Breast epithelium (tissue), 4 donors: ENCODE data around the gene ADGRG1. TPM values are rescaled to one million over a fixed set of nuclear protein-coding genes. Genes with fewer than 3 reads are reported as not detected.

Experiments used
- DNase-seq, 2 donors: peaks; one replicate each; pipeline ENCODE4 v3.0.0-alpha.2; 2019; ENCODE audit warnings: low spot score in 2 of 2
- H3K27ac ChIP-seq, 2 donors: fragments of 200-600 bp; sonication (generic) in 1 of 2; one replicate each; pipeline ENCODE4 v1.5.1; 2016 to 2019; ENCODE audit warnings: mild to moderate bottlenecking in 1 of 2
- H3K27me3 ChIP-seq, 2 donors: fragments of 200-600 bp; sonication (generic) in 1 of 2; one replicate each; pipeline versions ENCODE4 v1.5.1 to v1.6.0; 2017 to 2019; ENCODE audit warnings: control low read depth in 1 of 2, mild to moderate bottlenecking in 1 of 2
- H3K36me3 ChIP-seq: fragments of 200-600 bp; one replicate; pipeline ENCODE4 v1.5.1; 2019
- H3K4me1 ChIP-seq, 2 donors: fragments of 200-600 bp; sonication (generic); one replicate each; pipeline ENCODE4 v1.5.1; 2016 to 2019; ENCODE audit warnings: control low read depth in 1 of 2
- H3K4me3 ChIP-seq, 3 donors: fragments of 200-600 bp; sonication (generic); 1 replicate in 2 of 3; 2 replicates in 1 of 3; pipeline ENCODE4 v1.5.1; 2016 to 2019; ENCODE audit warnings: mild to moderate bottlenecking in 3 of 3, moderate library complexity in 2 of 3
- H3K9me3 ChIP-seq, 2 donors: fragments of 200-600 bp; sonication (generic) in 1 of 2; one replicate each; pipeline ENCODE4 v1.5.1; 2016 to 2019; ENCODE audit warnings: control low read depth in 1 of 2
- POLR2A ChIP-seq: fragments of 450-650 bp; IDR thresholded peaks from one replicate; pipeline ENCODE4 v1.6.1; 2016; ENCODE audit warnings: antibody characterized with exemption, mild to moderate bottlenecking, moderate library complexity
- POLR2AphosphoS5 ChIP-seq, 3 donors: sonication (generic); formaldehyde crosslinking; IDR thresholded peaks; one replicate each; pipeline ENCODE4 v1.6.1; 2017; ENCODE audit warnings: antibody characterized with exemption in 3 of 3
- intact Hi-C: fragments of 100-400 bp; cut with DNase I; formaldehyde crosslinking; loops from one replicate; pipeline ENCODE4 v1.15.1; 2023; ENCODE audit warnings: low total_unique reads
- total RNA-seq, 3 donors: library from RNA; depleted of rRNA; stranded (reverse); fragments of >200 nt; gene quantifications; one replicate each; pipeline ENCODE4 v1.1.0, GENCODE V29; 2016
- TF ChIP-seq, protein P1 (sequence below), 3 donors: fragments of 450-650 bp; IDR thresholded peaks; one replicate each; pipeline ENCODE4 v1.5.1; 2016 to 2017; ENCODE audit warnings: antibody characterized with exemption in 3 of 3, mild to moderate bottlenecking in 3 of 3, moderate library complexity in 3 of 3

Gene ADGRG1
- total RNA-seq, 3 donors from 2014 or later, result 9.4 to 54.1 (median 34.0) TPM

- Histone ChIP-seq H3K4me1 (peaks cover 0 to 6% of the 10 kb centered on the region in 2 donors), H3K27ac (peak overlapping the region in 1 of 2 donors; percentile 87)
These were observed 15.5 kb downstream of the ADGRG1 start for GRCh38 chr16:57643910-57644309.

DNA sequence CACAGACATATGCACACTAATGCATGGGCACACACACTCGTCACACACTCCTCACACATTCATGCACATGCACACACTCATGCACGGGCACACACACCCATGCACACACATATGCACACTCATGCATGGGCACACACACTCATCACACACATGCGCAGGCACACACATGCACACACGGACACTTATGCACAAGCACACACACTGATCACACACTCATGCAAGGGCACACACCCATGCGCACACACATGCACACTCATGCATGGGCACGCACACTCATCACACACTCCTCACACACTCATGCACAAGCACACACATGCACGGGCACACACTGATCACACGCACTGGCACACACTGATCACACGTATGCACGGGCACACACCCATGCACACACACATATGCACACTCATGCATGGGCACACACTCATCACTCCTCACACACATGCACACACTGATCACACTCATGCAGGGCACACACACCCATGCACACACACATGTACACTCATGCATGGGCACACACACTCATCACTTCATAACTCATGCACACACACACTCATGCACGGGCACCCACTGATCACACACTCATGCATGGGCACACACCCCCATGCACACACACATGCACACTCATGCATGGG lies 16.1 kb downstream of the ADGRG1 start:
- no peaks in the 10 kb centered on the region for H3K36me3 ChIP-seq
- no peak for DNase-seq
- H3K4me3 ChIP-seq, result no peak overlapping the region
- H3K27ac ChIP-seq, result peak overlapping the region in 1 of 2 donors; percentile 92
- TF ChIP-seq, protein P1, sequence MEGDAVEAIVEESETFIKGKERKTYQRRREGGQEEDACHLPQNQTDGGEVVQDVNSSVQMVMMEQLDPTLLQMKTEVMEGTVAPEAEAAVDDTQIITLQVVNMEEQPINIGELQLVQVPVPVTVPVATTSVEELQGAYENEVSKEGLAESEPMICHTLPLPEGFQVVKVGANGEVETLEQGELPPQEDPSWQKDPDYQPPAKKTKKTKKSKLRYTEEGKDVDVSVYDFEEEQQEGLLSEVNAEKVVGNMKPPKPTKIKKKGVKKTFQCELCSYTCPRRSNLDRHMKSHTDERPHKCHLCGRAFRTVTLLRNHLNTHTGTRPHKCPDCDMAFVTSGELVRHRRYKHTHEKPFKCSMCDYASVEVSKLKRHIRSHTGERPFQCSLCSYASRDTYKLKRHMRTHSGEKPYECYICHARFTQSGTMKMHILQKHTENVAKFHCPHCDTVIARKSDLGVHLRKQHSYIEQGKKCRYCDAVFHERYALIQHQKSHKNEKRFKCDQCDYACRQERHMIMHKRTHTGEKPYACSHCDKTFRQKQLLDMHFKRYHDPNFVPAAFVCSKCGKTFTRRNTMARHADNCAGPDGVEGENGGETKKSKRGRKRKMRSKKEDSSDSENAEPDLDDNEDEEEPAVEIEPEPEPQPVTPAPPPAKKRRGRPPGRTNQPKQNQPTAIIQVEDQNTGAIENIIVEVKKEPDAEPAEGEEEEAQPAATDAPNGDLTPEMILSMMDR (IDR thresholded peaks at IDR 0.05), result no peak
- TF ChIP-seq POLR2A, result no peak
- TF ChIP-seq POLR2AphosphoS5 (IDR thresholded peaks at IDR 0.05), result no peak
- peaks cover 0 to 6% of the 10 kb centered on the region in 2 donors for H3K4me1 ChIP-seq
- H3K27me3 ChIP-seq, result no peaks in the 10 kb centered on the region
- H3K9me3 ChIP-seq, result no peaks in the 10 kb centered on the region
- intact Hi-C loops, result no loop called here

More at GRCh38 chr16:57643910-57644309, 15.5 kb downstream of the ADGRG1 start:
- TF ChIP-seq POLR2A, result no peak
- TF ChIP-seq POLR2AphosphoS5 (IDR thresholded peaks at IDR 0.05), result no peak
- TF ChIP-seq, protein P1 (IDR thresholded peaks at IDR 0.05), result no peak
- Histone ChIP-seq H3K36me3 (no peaks in the 10 kb centered on the region), H3K27me3 (no peaks in the 10 kb centered on the region), H3K4me3 (no peak overlapping the region), H3K9me3 (no peaks in the 10 kb centered on the region)
- no peak for DNase-seq
- intact Hi-C loops, result no loop called here

DNA sequence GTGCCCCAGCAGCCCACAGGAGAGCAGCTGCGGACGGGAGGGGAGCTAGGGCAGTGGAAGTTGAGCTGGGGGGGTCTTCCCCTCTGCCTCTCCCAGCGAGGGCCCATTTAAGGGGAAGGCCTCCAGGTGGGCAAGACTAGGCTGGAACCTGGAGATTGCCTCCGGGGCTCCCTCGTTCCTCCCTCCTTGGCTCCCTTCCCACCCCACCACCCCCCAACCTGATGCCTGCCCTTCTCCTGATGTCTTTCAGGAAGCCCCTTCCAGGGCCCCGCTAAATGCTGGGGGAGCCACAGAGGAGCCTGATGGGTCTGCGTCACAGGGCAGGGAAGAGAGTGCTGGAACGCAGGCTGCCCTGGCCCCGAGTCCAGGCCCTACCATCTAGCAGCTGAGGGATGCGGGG lies 16.7 kb downstream of the ADGRG1 start:
- Histone ChIP-seq H3K27ac (peak overlapping the region; percentile 82 to 92), H3K36me3 (no peaks in the 10 kb centered on the region), H3K4me1 (peaks cover 0 to 6% of the 10 kb centered on the region in 2 donors), H3K4me3 (peak overlapping the region in 1 of 3 donors; percentile 15), H3K9me3 (no peaks in the 10 kb centered on the region), H3K27me3 (no peaks in the 10 kb centered on the region)
- no peak for TF ChIP-seq POLR2AphosphoS5 (IDR thresholded peaks at IDR 0.05)
- TF ChIP-seq POLR2A, result no peak
- TF ChIP-seq, protein P1 (IDR thresholded peaks at IDR 0.05), result no peak
- intact Hi-C loops, result no loop called here
- no peak for DNase-seq

DNA sequence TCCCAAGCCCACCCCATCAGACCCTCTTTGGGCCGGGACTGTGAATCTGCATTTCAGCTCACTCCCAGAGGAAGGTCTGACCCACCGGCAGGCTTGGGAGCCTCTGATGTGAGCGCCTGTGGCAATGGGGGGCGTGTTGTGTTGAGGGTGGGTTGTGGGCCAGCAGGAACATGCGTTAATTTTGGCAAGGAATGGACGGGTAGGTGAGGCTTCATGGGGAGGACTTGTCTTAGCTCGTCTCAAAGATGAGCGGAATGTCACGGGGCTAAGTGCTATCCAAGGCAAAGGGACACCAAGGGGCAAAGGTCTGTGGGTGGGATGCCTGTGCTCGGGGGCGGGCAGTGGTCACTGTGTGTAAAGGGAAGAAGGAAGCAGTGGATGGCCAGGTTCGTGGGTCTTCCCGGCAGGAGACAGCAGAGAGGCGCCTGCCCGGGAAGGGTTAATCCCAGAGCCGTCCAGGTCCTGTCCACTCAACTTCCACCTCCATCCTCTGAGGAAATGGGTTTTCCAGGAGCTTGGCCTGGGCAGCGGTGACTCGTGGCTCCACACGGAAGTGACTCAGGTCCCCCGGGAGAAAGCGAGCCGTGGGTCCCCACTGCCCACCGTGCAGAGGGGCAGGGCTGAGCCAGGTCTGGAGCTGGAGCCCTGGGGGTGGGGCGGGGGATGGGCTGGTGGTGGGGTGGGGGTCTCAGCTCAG lies 17.4 kb downstream of the ADGRG1 start:
- Histone ChIP-seq H3K36me3 (no peaks in the 10 kb centered on the region), H3K4me3 (peak overlapping the region in 1 of 3 donors; percentile 15), H3K9me3 (no peaks in the 10 kb centered on the region), H3K27ac (peak overlapping the region; percentile 82 to 92), H3K27me3 (no peaks in the 10 kb centered on the region), H3K4me1 (peaks cover 0 to 6% of the 10 kb centered on the region in 2 donors)
- DNase-seq, result peak in 1 of 2 donors; percentile 67
- intact Hi-C loops, result no loop called here
- TF ChIP-seq, protein P1 (IDR thresholded peaks at IDR 0.05), result no peak
- TF ChIP-seq POLR2A, result no peak
- peak in 1 of 3 donors; percentile 31 for TF ChIP-seq POLR2AphosphoS5 (IDR thresholded peaks at IDR 0.05)
